ENCODE measurements around the gene ABHD18.

- no peak for TF ChIP-seq POLR2A (IDR thresholded peaks at IDR 0.05; ENCODE audit: low read length)
- TF ChIP-seq GATA1 (IDR thresholded peaks at IDR 0.05; ENCODE audit: low read depth, low read length) = no peak
Measured at GRCh38 chr4:127965803-127966175, 583 bp downstream of the ABHD18 start.

All from erythroblast (primary cell).